Hair follicular keratinocyte (primary cell): ENCODE data around the gene APOL2. TPM values are rescaled to one million over a fixed set of nuclear protein-coding genes. Genes with fewer than 3 reads are reported as not detected.

Source experiments
- total RNA-seq: library from RNA; depleted of rRNA; stranded (reverse); fragments of >200 nt; gene quantifications from 2 replicates; pipeline ENCODE4 v1.2.3, GENCODE V29; 2015

Gene APOL2, protein sequence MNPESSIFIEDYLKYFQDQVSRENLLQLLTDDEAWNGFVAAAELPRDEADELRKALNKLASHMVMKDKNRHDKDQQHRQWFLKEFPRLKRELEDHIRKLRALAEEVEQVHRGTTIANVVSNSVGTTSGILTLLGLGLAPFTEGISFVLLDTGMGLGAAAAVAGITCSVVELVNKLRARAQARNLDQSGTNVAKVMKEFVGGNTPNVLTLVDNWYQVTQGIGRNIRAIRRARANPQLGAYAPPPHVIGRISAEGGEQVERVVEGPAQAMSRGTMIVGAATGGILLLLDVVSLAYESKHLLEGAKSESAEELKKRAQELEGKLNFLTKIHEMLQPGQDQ
- total RNA-seq: 8.6 and 10.6 TPM in 2 replicates

DNA sequence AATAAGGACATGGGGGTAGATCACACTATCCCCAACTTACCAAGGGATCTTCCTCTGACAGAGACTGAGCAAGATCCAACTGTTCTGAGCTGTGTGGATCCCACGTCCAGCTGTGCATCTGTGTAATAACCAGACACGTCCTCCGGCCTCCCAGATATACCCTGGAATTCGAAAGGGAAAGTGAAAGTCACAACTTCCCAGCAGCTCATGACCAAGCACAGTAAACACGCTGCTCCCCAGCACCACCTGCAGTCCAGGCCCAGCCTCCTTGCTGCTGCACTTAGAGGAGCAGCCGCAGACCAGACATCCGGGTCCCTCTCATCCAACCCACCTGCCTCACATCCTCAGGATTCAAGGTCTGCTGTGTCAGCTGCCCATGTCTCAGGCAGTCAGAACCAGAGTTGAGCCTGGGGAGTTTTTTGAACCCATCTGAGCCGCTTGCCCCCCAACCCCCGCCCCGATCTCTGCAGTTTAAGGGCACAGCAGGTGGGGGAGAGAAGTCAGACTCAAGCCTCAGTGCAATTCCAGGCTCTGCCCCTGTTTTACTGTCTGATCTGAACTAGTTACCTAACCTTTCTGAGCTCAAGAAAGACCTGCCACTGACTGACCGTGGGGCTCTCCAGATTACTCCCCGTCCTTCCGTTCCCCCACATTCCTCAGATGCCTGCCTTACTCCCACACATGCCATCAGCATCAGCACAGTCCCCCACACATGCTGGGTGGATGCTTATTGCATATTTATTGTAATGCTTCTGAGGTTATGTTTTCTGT, at the start of gene APOL2:
Gene APOL2, minus strand, starts transcription at position 127 of the 771 bp plus-strand sequence. CDS start 6,365 bp downstream, outside the sequence.

DNA sequence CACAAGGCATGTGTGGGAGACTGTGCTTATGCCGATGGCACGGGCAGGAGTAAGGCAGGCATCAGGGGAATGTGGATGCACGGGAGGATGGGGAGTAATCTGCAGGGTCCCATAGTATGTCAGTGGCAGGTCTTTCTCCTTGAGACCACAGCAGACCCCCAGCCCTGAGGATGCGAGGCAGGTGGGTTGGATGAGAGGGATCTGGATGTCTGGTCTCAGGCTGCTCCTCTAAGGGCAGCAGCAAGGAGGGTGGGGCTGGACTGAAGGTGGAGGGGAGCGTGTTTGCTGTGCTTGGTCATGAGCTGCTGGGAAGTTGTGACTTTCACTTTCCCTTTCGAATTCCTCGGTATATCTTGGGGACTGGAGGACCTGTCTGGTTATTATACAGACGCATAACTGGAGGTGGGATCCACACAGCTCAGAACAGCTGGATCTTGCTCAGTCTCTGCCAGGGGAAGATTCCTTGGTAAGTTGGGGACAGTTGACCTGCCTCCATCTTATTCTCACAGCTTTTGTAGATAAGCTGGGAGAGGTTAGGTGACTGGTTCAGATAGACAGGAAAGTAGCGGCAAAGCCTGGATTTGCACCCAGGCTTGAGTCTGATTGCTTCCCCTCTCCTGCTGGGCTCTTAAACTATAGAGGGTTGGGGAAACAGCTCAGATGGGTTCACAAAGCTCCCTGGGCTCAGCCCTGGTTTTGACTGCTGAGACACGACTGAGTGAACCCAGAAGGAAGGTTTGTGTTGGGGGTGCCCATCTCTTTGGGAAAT, 13.6 kb upstream of the APOL2 start, which contains the start of gene APOL1:
Gene APOL1, plus strand, starts transcription at position 380 of the 769 bp plus-strand sequence. CDS start 1,823 bp downstream, outside the sequence.

DNA sequence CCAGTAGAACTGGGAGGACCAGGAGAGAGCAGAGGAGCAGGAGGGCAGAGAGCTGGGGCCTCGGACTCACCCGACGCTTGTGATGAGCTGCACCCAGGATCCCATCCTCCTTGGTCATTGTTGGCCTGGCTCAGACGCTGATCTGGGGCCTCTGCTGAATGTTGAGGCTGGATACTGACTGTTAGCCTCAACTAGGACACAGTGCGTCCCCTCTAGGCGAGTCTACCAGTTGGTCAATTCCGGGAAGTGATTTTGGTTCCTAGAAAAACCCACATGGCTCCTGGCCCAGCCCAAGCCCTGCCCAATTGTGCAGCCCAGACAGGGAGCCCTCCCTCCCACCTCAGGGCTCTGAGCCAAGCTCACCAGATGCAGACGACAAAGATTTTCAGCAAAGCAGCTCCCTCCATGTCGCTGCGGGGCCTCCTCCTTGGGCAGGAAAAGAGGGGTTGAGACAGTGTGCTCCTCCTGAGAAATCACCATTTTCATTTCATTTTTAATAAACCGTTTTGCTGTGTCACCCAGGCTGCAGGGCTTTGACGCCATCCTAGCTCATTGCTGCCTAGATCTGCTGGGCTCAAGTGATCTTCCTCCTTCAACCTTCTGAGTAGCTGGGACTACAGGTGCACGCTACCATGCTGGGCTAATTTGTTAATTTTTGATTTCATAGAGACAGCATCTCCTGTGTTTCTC, 37.6 kb downstream of the APOL2 start, which contains the start of gene APOL4:
Gene APOL4, minus strand, starts transcription at position 180 of the 690 bp plus-strand sequence. Its CDS starts 75 bp downstream, at position 105.

Other genes with a start within 250 kb of the APOL2 start
- 70.2 and 92.4 TPM in 2 replicates for gene RBFOX2, start 210.7 kb downstream of the APOL2 start, total RNA-seq
- gene APOL3, start 78.8 kb downstream of the APOL2 start, total RNA-seq: 0.62 and 1.4 TPM in 2 replicates
- gene APOL4, start 37.7 kb downstream of the APOL2 start, total RNA-seq: not detected in 2 replicates
- gene APOL1, start 13.6 kb upstream of the APOL2 start, total RNA-seq: not detected in 2 replicates
- gene MYH9, start 148.4 kb upstream of the APOL2 start, total RNA-seq: 693 and 734 TPM in 2 replicates
- 57.0 and 82.1 TPM in 2 replicates for gene TXN2, start 242.1 kb upstream of the APOL2 start, total RNA-seq